GM03348 (cell line): ENCODE measurements around the gene AK2.

Source experiments
- DNase-seq: peaks from one replicate; pipeline ENCODE4 v3.0.0; 2012; ENCODE audit warnings: low spot score

The AK2 gene

DNA sequence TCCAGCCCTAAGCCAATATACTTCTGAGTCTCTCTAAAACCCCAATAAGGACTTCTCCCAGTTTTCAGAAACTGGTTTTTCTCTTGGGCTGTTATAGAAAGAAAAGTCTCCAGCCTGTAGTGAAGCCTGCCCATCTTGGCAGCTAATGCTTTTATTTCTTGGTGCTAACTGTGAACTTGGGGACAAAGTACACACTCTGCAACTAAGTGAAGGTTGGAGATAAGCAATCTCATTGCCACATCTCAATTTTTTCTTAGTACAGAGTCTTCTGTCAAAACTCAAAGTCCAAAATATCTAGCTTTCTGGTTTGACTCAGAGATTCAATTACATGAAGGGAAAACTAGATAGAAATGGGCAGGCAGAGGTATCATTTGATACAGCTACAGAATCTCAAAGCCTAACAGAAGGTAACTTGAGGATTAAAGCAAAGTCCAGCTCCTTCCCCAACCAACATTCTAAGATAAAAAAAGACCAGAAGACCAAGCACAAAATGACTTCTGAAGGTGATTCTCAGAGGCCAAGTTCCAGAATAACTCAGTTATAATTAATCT, 14.0 kb downstream of the AK2 start:
- no peak for DNase-seq

DNA sequence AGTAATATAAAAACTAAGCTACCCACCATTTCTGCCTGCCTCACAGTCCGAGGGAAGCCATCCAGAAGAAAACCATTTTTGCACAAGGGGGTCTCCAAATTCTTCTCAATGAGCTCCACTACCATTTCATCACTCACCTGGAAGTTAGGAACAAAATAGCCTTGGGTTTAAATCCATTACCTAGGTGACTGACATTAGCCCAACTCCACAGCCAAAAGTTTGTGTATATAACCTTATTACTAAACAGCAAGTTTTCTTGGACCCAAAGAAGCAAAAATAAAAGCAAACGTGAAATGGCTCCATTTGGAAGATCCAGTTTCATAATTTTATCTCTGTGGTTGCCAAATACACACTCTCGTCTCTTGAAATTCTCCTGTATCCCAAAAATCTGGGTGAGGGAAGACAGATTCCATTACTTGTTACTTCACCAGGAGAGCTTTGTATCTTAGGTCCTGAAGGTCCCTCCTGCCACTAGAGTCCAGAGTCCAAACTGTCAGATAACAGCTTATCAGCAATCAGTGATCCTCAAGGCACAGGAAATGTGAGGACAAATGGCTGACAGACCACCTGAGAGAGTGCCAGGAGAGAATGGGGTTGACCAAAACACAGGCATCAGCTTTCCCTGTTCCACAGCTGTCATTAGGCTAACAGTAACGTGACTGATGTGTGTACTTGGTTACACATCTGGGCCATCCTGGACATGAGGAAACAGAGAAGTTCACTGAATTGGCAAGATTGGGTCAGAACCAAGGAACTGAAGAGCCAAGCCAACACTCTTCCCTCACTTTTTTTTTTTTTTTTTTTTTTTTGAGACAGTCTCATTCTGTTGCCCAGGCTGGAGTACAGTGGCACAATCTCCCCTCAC, 14.9 kb downstream of the AK2 start:
- no peak for DNase-seq

DNA sequence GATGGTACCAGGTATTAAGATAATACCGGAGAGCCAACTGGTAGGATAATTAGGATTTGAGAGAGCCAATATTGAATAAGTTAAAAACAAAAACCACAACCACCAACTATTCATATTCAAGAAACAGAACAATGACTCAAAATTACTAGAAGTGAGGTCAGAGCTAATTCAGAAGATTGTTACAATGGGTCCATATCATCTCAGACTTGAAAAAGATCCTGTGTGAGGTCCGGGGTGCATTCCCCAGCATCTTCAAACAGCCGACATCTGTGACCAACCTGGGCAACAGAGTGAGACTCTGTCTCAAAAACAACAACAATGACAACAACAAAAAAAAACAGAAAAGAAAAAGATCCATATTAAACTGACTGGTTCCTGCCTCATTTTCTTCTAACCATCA, 18.6 kb downstream of the AK2 start:
- DNase-seq: no peak

DNA sequence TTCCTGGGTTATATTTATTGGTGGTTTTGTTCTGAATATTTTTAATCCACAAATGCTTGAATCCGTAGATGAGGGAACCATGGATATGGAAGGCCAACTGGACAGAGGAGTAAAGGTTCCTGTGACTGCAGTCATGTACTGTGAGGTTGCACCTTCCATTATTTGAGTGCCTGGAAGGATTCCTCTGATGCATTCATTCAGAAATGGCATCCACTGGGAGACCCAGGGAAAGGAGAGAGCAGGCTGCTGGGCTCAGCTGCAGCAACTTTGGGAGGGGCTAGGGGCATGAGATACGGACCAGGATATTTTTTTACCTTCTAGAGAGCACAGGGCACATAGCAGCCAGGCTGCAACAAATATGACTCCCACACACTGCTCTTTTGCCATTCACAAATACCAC, 19.5 kb downstream of the AK2 start:
- DNase-seq: no peak

DNA sequence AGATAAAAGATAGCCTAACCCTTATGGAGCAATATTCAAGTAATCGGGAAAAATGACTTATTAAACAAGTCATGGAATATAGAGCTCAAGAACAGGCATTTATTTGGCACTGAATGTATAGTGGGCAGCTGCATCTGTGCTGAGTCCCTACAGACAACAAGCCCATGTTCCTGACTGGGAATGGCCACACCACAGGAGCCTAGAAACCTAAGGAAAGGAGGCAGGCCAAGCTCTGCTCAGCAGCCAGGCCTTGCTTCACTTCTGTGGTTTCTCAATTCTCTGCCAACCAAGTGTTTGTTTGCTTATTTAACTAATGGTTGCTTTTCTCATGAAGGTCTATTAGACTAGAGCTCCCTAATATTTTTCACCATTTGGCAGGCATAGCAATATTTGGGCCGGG, 21.5 kb downstream of the AK2 start:
- DNase-seq: no peak

DNA sequence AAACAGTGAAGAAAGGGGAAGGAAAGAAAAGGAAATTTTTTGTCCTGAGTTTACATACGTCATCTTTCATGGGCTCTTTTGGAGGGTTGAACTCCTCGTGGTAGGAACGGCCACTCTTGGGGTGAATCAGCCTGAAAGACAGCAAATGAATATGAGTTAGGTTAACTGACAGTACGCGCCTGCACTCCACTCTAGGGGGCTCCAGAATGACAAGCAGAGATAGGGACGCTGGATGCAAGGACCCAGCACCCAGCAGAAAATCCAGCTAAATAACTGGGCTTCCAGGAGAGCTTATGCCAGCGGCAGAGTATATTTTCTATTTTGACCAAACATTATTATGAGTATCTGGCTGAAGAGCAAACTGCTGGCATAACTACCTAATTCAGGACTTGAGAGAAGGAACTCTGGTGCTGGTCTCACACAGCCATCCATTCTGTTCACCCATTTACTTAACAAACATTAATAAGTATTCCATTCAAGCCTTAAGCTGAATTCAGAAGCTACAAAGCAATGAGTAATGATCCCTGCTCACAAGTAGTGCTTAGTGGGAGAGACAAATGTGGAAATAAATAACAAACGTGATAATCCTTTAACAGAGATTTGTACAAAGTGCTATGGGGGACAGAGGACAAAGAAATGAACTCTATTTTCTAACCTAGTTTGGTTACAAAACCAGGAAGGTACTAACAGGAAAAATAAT, 22.1 kb downstream of the AK2 start:
- no peak for DNase-seq

DNA sequence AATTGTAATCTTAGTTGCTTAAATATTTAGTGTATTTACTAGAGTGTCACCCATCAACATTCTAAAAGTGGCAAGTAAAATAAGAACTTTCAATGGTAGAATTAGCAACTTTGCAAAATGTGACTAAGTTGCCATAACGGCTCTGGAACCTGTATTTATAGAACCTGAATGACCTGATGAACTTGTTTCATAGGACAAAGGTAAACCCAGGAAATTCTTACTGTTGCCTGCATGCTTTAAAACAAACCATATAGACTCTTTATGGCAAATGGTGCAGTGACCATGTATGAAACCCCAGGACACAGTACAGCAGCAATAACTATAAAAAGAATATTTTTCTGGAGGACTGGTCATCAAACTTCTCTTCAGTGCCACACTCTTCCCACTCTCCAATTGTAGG, 22.9 kb downstream of the AK2 start:
- no peak for DNase-seq

DNA sequence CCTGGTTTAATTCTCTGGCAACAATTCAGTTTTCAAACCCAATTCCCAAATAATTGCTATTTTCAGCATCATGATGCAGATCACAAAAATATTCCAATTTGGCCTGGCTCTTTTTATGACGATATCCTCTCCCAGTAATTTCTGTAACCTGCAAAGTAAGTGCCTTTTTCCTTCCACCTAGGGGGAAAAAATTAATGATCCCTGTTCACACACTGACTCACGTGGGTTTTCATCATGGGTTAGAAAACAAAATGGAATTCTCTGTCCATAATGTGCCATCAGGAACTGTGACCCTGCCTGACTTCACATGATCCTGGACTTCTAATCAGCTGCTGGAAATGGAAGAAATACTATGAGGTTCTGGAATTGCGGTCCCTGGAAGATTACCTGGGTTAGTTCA, 24.5 kb downstream of the AK2 start:
- no peak for DNase-seq

DNA sequence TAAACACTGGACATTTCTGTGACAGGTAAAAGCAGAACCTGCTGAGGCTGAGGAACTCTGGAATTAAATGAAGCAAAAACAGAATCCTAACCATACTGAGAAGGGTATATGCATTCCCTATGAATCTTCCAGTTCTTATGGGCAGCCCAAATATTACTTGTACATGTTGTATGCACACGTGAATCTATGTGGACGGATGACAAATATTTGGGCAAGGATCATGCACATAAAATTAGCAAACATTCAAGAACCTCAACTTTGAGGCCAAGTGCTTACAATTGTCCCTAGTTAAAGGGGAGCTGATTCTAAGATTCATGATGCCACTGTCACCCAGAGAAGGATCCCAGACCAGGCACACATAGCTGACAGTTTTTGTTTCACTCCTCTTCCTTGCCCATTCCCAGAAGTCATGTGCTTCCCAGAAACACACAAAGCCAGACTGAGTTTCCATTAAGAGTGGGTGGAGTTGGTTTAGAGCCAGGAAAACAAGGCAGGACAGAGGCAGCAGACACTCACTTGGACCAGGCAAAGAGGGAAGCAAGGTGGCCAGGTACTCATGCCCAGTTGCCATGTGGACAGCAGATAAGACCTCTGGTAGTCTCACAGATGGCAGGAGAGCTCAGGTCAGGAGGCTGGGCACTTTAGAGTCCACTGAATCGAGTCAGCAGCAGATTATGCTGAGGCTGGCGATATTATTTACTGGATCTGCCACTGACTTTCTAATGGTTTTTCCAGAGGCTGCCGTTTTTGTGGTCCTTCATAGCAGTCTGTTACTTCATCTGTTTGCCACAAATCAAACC, 25.6 kb downstream of the AK2 start:
- DNase-seq: peak; percentile 75

DNA sequence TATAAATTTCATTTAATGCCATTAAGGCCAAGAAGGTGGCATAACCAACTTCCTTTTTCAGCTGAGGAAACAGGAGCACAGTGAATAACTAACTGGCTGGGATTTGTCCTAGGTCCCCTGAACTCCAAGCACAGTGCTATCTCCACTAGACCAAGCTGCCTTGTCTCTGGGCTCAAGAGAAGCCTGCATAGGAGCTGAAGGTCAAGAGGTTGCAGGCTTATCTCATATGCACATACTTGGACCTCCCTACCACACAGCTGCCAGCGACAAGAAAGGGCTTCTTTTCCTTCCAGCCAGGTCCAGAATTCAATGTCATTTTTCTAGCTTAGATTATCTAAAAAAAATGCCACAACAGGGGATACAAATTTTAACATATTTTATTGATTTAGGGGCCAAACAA, 27.1 kb downstream of the AK2 start:
- no peak for DNase-seq

DNA sequence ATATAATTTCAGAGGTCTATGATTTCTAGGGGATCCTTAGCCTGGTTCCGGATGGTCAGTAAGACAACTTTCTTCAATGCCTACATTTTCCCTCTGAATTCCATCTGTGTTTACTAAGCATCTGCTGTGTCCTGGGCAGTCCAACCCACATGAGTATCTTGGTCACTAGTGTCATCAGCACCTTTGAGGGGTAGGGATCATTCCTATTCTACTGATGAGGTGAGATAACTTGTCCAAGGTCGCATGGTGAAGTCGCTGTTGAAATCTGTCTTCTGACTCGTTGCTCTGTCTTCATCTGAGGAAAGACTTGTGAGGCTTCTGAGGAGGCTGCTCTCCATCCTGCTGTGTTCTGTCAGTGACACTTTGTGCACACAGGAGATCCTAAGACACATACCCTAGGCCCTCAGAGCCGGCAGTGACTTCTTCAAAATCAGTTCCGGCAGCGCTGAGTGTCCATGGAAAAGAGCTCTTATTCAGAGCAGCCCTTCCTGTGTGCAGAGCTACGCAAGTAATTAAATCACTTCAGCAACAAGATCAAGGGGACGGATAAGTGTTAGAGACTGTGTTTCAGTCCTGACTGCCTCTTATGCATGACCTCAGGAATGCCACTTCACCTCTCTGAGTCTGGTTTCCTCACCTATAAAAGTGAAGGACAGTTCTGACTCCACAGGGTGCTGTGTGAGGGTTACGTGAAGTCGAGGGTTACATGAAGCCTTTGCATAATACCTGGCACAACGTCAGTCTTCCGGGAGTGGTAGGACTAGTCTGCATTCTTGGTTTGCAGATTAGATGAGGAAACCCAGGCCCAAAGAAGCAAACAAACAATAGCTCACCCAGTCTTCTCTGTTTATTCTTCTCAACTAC, 28.4 kb downstream of the AK2 start:
- no peak for DNase-seq

DNA sequence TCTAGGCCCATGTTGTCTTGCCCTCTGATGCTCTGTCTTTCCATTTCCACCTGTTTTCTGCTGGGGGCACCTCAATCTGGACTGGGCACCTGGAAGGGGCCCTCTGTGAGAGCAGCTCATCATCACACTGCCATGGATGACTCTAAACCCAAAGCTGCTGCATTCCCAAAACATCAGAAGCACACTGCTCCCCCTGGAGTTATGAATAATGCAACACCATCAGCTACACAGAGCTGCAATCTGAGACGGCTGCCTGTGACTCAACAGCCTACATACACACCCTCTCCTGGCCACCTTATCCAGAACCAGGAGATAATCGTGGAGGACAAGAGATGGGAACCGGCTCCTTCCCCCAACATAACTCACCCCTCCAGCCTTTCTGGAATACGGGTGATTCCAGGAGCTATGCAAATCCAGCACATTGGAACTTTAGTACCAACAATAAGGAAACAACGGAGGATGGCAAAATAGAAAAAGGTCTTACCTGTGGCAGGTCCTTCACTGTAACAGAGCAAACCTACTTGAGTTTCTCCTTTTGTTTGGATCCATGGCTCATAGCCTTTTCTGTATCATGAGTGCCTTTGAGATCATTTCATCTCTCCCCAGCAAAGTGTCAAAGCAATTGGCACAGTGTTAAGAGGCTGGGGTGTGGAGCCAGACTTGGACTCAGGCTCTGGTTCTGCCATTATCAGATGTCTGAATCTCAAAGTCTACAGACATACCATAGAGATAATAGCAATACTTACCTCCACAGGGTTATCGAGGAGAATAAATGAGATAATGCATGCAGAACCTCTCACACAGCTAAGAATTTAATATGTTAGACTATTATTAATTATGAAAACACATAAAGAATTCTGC, 29.3 kb downstream of the AK2 start:
- peak; percentile 91 for DNase-seq

DNA sequence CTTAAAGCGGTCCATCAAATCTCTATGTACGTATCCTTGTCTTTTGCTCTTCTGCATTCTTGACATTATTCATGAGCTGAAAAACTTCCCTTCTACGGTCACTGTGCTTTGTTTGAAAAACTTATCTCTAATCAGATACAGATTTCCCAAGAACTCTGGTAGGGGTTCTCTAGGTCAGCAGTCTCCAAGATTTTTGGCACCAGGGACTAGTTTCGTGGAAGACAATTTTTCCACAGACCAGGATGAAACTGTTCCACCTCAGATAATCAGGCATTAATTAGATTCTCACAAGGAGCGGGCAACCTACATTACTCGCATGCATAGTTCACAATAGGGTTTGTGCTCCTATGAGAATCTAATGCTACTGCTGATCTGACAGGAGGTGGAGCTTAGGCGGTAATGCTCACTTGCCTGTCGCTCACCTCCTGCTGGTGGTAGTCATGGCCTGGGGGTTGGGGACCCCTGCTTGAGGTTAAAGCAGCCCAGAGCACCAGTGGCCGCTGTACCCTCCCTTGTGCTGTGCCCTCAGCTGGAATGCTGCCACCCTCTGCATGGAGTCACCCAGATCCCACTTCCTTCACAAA, 30.8 kb downstream of the AK2 start:
- DNase-seq: no peak

DNA sequence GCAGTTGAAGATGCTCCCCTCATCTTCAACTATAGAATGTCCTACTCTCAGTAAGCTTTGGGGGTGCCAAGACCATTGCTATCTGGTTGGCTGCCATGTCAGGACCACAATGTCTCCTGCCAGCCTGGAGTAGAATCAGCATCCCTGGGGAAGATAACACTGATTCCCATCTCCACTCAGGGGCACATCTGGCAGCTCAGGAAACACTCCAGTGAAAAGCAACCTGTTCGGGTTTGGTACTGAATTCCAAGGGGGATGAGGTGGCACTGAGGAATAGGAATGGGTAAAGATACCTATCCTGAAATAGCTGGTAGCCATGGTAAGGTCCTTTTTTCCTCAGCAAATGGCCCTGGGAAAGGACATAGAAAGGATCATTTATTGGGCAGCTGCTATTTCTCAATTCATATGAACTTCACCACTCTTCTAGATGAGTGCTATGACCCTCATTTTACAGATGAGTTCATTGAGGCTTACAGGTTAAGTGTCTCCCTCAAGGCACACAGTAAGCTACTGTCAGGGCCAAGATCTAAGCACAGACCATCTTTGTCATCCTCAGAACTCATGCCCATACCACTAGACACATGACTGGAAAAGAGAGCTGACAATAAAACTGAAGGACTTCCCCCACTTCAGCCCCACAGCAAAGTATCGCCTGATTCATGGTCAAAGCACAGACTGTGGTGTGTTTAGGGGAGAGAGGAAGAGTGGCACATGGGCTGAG, 31.4 kb downstream of the AK2 start:
- DNase-seq: no peak

DNA sequence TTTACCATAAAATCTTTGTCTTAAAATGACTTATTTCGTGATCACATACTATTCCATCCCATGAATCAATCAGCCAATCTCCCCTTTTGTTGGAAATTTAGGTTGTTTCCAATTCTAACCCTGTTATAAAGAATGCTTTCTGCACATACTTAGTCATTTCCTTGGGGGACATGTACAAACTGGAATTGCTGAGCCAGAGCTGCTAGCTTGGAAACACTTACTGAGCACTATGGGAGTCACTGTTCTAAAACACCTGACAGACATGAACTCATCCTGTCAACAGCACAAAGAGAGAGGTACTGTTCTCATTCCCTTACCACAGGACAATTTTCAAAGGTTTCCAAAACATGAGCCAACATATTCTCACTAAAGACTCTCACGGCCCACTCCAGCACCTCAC, 32.1 kb downstream of the AK2 start:
- DNase-seq: no peak

DNA sequence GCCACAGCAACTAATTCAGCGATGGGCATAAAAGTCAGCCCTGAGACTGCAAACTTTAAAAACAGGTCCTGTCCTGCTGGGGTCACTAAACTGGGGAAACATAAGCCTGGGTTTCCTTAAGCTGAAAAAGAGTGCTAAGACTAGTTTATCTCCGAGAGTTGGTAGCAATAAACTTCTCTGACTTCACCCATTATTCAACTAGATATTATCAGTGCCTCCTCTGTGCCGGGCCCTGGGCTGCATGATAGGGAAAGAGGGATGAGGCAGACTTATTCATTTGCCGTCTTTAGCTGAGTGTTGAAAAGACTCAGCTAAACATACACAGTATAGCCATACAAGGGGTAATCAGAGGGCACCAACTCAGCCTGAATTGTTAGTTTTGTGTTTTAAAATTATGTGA, 33.0 kb downstream of the AK2 start:
- no peak for DNase-seq

DNA sequence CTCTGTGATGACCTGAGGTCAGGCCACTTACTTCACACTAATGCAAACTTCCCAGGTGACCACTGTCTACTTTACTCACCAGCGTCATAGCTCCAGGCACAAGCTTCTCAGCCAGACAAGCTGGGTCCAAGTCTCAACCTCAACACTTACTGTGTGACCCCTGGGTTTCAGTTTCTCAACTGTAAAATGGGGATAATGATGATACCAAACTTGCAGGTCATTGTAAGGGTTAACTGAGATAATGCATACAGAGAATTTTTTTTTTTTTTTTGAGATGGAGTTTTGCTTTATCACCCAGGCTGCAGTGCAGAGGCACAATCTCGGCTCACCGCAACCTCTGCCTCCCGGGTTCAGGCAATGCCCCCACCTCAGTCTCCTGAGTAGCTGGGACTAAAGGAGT, 34.7 kb downstream of the AK2 start:
- no peak for DNase-seq

DNA sequence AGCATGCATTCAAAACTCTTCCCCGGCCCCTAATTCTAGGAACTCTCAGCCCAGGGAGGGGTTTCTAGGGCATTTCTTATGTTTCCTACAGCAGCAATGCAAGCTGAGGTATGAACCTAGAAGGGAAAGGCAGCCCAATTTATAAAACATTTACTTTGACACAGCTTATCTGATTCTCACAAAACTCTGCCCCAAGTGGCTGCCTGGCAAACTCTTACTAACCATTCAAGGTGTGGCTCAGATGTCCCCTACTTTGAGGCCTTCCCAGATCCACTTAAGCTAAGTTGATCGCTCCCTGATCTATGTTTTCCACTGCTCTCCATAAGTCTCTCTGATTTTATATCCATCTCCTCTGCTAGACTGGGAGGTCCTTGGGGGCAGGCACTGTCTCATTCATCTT, 35.4 kb downstream of the AK2 start:
- DNase-seq: no peak

DNA sequence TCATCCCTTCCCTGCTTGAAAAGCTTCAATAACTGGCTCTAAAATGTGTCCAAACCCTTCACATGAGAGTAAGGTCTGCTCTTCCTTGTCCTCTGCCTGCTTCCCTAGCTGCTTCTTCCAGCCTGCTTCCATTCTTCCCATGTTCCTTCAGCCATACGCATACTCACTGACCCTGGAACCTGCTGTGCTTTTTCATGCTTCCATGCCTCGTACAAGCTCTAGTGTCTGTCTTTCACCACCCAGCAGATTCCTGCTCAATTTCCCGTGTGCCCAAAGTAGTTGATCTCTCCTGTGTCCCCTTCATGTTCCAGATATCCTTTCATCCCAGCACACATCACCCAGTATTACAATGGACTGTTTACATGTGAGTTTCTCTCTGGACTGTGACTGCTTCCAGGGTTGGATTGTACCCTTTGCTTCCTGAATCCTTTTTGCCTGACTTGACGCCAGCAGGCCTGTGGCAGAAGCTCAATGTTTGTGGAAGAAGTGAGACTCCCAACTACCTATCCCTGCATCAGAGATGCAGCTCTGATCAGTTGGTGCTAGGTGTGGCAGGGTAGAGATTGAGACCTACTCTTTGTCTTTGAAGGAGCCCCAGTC, 36.2 kb downstream of the AK2 start:
- no peak for DNase-seq
